Measurements from ENCODE around the gene TUBGCP5. TPM values are rescaled to one million over a fixed set of nuclear protein-coding genes. Genes with fewer than 3 reads are reported as not detected.

Gene TUBGCP5
- total and polyA plus RNA-seq, 2 donors = 9.3 to 19.7 TPM

DNA sequence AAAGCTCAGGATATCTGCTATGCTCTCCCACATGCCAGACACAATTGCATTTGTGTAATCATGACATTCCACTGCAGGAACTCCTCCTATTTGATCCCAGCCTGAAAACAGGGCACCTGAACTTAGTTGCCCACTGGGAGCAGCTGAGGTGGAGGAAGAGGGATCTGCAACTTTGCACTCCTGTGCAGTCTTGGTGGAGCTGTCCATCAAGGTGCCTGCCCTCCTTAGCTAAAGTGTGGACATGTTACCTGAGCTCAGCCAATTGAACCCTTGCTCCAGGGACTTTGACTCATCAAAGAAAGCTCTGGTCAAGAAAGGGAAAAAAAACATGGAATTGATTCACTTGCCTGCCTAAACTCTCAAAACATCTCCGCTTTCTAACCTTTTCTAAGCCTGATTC lies 33.3 kb upstream of the TUBGCP5 start:
- 93% methylated on average over 1 of the region's 1 CpG for WGBS
- no peaks in the 10 kb centered on the region for H3K36me3 ChIP-seq (ENCODE audit: control insufficient read depth in 2 of 2, insufficient read depth in 2 of 2, low read length in 1 of 2)

DNA sequence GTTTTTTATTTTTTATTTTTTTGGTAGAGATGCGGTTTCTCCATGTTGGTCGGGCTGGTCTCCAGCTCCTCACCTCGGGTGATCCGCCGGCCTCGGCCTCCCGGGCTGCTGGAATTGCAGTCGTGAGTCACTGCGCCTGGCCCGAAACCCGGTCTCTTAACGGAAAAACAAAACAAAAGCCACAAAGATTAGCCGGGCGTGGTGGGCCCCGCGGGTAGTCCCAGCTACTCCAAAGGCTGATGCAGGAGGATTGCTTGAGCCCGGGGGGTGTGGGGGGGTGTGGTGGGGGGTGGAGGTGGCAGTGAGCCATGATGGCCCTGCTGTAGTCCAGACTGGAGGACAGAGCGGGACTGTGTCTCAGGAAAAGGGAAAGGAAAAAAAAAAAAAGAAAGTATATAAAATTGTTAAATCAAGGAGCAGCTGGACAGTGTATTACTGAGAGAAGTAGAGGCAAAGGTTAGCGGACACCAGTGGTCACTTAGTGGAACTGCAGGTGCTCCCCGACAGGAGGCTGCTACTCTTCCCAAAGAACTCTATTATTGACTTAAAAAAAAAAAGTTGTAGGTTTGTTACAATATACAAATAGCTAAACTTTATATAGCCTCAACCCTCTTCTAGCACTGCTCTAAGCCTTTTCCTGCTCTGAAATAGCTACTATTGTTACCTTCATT lies 30.3 kb upstream of the TUBGCP5 start:
- 96% methylated on average over 20 of the region's 20 CpGs for WGBS
- Histone ChIP-seq H3K9me3 (ENCODE audit: control insufficient read depth in 2 of 2, insufficient read depth in 1 of 2, low read length in 1 of 2) (peaks cover 3 to 9% of the 10 kb centered on the region in 2 donors), H3K4me3 (ENCODE audit: low read length in 2 of 2) (no peak overlapping the region), H3K36me3 (ENCODE audit: control insufficient read depth in 2 of 2, insufficient read depth in 2 of 2, low read length in 1 of 2) (no peaks in the 10 kb centered on the region), H3K27me3 (ENCODE audit: control insufficient read depth in 2 of 2, insufficient read depth in 1 of 2, low read length in 1 of 2) (no peaks in the 10 kb centered on the region), H3K27ac (ENCODE audit: low read depth in 1 of 2, low read length in 1 of 2) (no peak overlapping the region), H3K4me1 (ENCODE audit: control insufficient read depth in 2 of 2, insufficient read depth in 2 of 2, low read length in 2 of 2) (no peaks in the 10 kb centered on the region)
- no peak for DNase-seq (ENCODE audit: low read depth in 6 of 9, low spot score in 9 of 9)

More for the DNA sequence above, 33.3 kb upstream of the TUBGCP5 start:
- no peak for DNase-seq (ENCODE audit: low read depth in 6 of 9, low spot score in 9 of 9)
- H3K4me3 ChIP-seq (ENCODE audit: low read length in 2 of 2) = no peak overlapping the region
- H3K9me3 ChIP-seq (ENCODE audit: control insufficient read depth in 2 of 2, insufficient read depth in 1 of 2, low read length in 1 of 2) = peaks cover 2 to 6% of the 10 kb centered on the region in 2 donors
- H3K27ac ChIP-seq (ENCODE audit: low read depth in 1 of 2, low read length in 1 of 2) = no peak overlapping the region
- H3K27me3 ChIP-seq (ENCODE audit: control insufficient read depth in 2 of 2, insufficient read depth in 1 of 2, low read length in 1 of 2) = no peaks in the 10 kb centered on the region
- no peaks in the 10 kb centered on the region for H3K4me1 ChIP-seq (ENCODE audit: control insufficient read depth in 2 of 2, insufficient read depth in 2 of 2, low read length in 2 of 2)

DNA sequence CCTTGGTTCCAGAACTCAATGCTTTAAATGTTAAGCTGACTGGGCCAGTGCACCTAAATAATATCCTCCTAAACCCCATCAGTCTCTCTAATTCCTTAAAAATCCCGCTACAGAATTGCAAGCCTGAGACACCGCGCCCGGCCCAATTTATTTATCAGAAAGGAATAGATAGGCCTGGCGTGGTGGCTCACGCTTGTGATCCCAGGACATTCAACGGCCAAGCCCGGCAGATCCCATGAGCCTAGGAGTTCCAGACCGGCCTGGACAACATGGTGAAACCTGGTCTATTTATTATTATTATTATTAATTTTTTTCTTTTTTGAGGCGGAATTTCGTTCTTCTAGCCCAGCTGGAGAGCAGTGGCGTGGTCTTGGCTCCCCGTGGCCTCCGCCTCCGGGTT lies 28.0 kb upstream of the TUBGCP5 start:
- Histone ChIP-seq H3K27ac (ENCODE audit: low read depth in 1 of 2, low read length in 1 of 2) (no peak overlapping the region), H3K9me3 (ENCODE audit: control insufficient read depth in 2 of 2, insufficient read depth in 1 of 2, low read length in 1 of 2) (peaks cover 5 to 9% of the 10 kb centered on the region in 2 donors), H3K36me3 (ENCODE audit: control insufficient read depth in 2 of 2, insufficient read depth in 2 of 2, low read length in 1 of 2) (no peaks in the 10 kb centered on the region), H3K4me3 (ENCODE audit: low read length in 2 of 2) (no peak overlapping the region), H3K4me1 (ENCODE audit: control insufficient read depth in 2 of 2, insufficient read depth in 2 of 2, low read length in 2 of 2) (no peaks in the 10 kb centered on the region), H3K27me3 (ENCODE audit: control insufficient read depth in 2 of 2, insufficient read depth in 1 of 2, low read length in 1 of 2) (no peaks in the 10 kb centered on the region)
- no peak for DNase-seq (ENCODE audit: low read depth in 6 of 9, low spot score in 9 of 9)
- 97% methylated on average over 15 of the region's 15 CpGs for WGBS

DNA sequence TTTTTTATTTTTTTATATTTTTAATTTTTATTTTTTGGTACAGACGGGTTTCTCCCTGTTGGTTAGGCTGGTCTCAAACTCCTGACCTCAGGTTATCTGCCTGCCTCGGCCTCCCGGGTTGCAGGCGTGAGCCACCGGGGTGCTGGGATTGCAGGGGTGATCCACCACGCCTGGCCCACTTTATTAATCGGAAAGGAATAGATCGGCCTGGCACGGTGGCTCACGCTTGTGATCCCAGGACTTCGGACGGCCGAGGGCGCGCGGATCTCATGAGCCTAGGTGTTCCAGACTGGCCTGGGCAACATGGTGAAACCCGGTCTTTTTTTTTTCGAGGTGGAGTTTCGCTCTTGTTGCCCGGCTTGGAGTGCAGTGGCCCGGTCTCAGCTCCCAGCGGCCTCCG lies 26.5 kb upstream of the TUBGCP5 start:
- Histone ChIP-seq H3K4me1 (ENCODE audit: control insufficient read depth in 2 of 2, insufficient read depth in 2 of 2, low read length in 2 of 2) (no peaks in the 10 kb centered on the region), H3K27ac (ENCODE audit: low read depth in 1 of 2, low read length in 1 of 2) (no peak overlapping the region), H3K36me3 (ENCODE audit: control insufficient read depth in 2 of 2, insufficient read depth in 2 of 2, low read length in 1 of 2) (no peaks in the 10 kb centered on the region), H3K9me3 (ENCODE audit: control insufficient read depth in 2 of 2, insufficient read depth in 1 of 2, low read length in 1 of 2) (peaks cover 5 to 9% of the 10 kb centered on the region in 2 donors), H3K4me3 (ENCODE audit: low read length in 2 of 2) (no peak overlapping the region), H3K27me3 (ENCODE audit: control insufficient read depth in 2 of 2, insufficient read depth in 1 of 2, low read length in 1 of 2) (no peaks in the 10 kb centered on the region)
- WGBS = 98% methylated on average over 23 of the region's 23 CpGs
- DNase-seq (ENCODE audit: low read depth in 6 of 9, low spot score in 9 of 9) = no peak

DNA sequence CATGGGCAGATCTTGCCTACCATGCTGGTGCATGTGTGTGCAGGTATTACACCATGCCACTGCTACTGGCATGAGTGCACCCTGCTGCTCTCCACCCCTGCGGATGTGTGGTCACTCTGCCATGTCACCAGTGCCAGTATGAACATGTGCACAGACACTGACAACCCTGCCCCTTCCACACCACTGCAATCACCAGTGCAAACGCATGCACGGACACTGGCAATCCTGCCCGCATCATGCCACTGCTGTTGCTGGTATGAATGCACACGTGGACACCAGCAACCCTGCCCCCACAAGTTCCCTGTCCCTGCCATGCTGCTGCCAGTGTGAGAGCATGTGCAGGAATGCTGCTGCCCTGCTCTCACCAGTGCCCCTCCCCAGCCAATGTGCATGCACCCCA lies 24.8 kb upstream of the TUBGCP5 start:
- H3K27ac ChIP-seq (ENCODE audit: low read depth in 1 of 2, low read length in 1 of 2) = no peak overlapping the region
- no peaks in the 10 kb centered on the region for H3K4me1 ChIP-seq (ENCODE audit: control insufficient read depth in 2 of 2, insufficient read depth in 2 of 2, low read length in 2 of 2)
- H3K4me3 ChIP-seq (ENCODE audit: low read length in 2 of 2) = no peak overlapping the region
- 85% methylated on average over 5 of the region's 5 CpGs for WGBS
- H3K27me3 ChIP-seq (ENCODE audit: control insufficient read depth in 2 of 2, insufficient read depth in 1 of 2, low read length in 1 of 2) = no peaks in the 10 kb centered on the region
- no peak for DNase-seq (ENCODE audit: low read depth in 6 of 9, low spot score in 9 of 9)
- H3K9me3 ChIP-seq (ENCODE audit: control insufficient read depth in 2 of 2, insufficient read depth in 1 of 2, low read length in 1 of 2) = peaks cover 5 to 9% of the 10 kb centered on the region in 2 donors
- no peaks in the 10 kb centered on the region for H3K36me3 ChIP-seq (ENCODE audit: control insufficient read depth in 2 of 2, insufficient read depth in 2 of 2, low read length in 1 of 2)

DNA sequence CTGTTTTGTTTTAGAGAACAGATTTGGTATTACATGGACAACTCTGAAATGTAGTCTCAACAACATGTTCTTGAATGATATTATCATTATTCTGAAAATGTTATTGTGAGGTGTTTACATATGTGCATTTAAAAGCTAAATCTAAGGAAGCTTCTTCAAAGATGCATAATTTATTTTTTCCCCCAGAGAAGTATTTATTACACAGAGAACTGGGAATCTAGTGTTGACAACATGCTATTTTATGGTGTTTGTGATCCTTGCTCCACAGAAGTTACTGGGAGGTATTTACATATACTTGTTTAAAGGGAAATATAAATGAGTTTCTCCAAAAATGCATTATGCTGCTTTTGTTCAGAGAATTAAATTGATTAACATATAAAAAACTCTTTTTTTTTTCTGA lies 18.3 kb upstream of the TUBGCP5 start:
- no peaks in the 10 kb centered on the region for H3K9me3 ChIP-seq (ENCODE audit: control insufficient read depth in 2 of 2, insufficient read depth in 1 of 2, low read length in 1 of 2)
- no peaks in the 10 kb centered on the region for H3K36me3 ChIP-seq (ENCODE audit: control insufficient read depth in 2 of 2, insufficient read depth in 2 of 2, low read length in 1 of 2)
- H3K4me1 ChIP-seq (ENCODE audit: control insufficient read depth in 2 of 2, insufficient read depth in 2 of 2, low read length in 2 of 2) = no peaks in the 10 kb centered on the region
- H3K4me3 ChIP-seq (ENCODE audit: low read length in 2 of 2) = no peak overlapping the region
- H3K27ac ChIP-seq (ENCODE audit: low read depth in 1 of 2, low read length in 1 of 2) = no peak overlapping the region
- H3K27me3 ChIP-seq (ENCODE audit: control insufficient read depth in 2 of 2, insufficient read depth in 1 of 2, low read length in 1 of 2) = no peaks in the 10 kb centered on the region
- DNase-seq (ENCODE audit: low read depth in 6 of 9, low spot score in 9 of 9) = no peak

DNA sequence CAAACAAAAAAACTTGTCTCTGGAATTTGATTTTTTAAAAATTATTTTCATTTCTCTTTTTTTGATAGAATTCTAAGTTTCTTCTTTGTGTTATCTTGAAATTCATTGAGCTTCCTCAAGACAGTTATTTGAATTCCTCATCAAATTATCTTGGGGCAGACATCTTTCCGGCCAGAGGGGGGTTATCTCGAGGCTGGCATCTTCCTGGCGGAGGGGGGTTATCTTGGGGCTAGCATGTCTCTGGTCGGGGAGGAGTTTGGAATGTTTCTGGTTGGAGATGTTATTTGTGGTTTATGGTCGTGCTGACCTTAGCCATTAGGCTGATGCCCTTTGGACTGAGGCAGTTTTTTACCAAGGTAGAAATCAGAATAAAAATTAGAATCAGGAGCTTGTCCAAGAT lies 15.9 kb upstream of the TUBGCP5 start:
- DNase-seq (ENCODE audit: low read depth in 6 of 9, low spot score in 9 of 9) = no peak
- no peaks in the 10 kb centered on the region for H3K9me3 ChIP-seq (ENCODE audit: control insufficient read depth in 2 of 2, insufficient read depth in 1 of 2, low read length in 1 of 2)
- WGBS = 81% methylated on average over 5 of the region's 5 CpGs
- no peaks in the 10 kb centered on the region for H3K4me1 ChIP-seq (ENCODE audit: control insufficient read depth in 2 of 2, insufficient read depth in 2 of 2, low read length in 2 of 2)
- no peaks in the 10 kb centered on the region for H3K36me3 ChIP-seq (ENCODE audit: control insufficient read depth in 2 of 2, insufficient read depth in 2 of 2, low read length in 1 of 2)
- no peak overlapping the region for H3K4me3 ChIP-seq (ENCODE audit: low read length in 2 of 2)
- no peak overlapping the region for H3K27ac ChIP-seq (ENCODE audit: low read depth in 1 of 2, low read length in 1 of 2)
- H3K27me3 ChIP-seq (ENCODE audit: control insufficient read depth in 2 of 2, insufficient read depth in 1 of 2, low read length in 1 of 2) = no peaks in the 10 kb centered on the region

DNA sequence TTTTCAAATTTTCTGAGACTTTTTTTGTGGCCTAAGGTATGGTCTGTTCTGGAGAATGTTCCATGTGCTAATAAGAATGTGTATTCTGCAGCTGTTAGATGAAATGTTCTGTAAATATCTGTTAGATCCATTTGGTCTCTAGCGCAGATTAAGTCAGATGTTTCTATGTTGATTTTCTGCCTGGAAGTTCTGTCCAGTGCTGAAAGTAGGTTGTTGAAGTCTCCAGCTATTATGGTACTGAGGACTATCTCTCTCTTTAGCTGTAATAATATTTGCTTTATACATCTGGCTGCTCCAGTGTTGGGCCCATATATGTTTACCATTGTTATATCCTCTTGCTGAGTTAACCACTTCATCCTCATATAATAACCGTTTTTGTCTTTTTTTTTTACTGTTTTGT lies 13.2 kb upstream of the TUBGCP5 start:
- WGBS = 90% methylated on average over 2 of the region's 2 CpGs
- no peaks in the 10 kb centered on the region for H3K4me1 ChIP-seq (ENCODE audit: control insufficient read depth in 2 of 2, insufficient read depth in 2 of 2, low read length in 2 of 2)
- H3K36me3 ChIP-seq (ENCODE audit: control insufficient read depth in 2 of 2, insufficient read depth in 2 of 2, low read length in 1 of 2) = no peaks in the 10 kb centered on the region
- H3K27me3 ChIP-seq (ENCODE audit: control insufficient read depth in 2 of 2, insufficient read depth in 1 of 2, low read length in 1 of 2) = no peaks in the 10 kb centered on the region
- no peak for DNase-seq (ENCODE audit: low read depth in 6 of 9, low spot score in 9 of 9)
- no peak overlapping the region for H3K4me3 ChIP-seq (ENCODE audit: low read length in 2 of 2)
- no peaks in the 10 kb centered on the region for H3K9me3 ChIP-seq (ENCODE audit: control insufficient read depth in 2 of 2, insufficient read depth in 1 of 2, low read length in 1 of 2)
- H3K27ac ChIP-seq (ENCODE audit: low read depth in 1 of 2, low read length in 1 of 2) = no peak overlapping the region

DNA sequence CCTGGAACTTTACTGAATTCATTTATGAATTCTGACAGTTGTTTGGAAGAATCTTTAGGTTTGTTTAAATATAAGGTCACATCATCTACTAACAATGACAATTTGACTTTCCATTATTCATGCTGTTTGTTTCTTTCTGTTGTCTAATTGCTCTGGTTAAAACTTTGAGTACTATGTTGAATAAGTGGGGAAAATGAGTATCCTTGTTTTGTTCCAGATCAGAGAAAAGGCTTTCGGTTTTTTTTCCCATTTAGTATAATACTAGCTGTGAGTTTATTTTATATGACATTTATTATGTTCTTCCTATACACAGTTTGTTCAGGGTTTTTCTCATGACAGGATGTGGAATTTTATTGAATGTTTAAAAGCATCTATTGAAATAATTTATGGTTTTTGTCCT lies 11.3 kb upstream of the TUBGCP5 start:
- no peaks in the 10 kb centered on the region for H3K27me3 ChIP-seq (ENCODE audit: control insufficient read depth in 2 of 2, insufficient read depth in 1 of 2, low read length in 1 of 2)
- H3K27ac ChIP-seq (ENCODE audit: low read depth in 1 of 2, low read length in 1 of 2) = no peak overlapping the region
- no peaks in the 10 kb centered on the region for H3K9me3 ChIP-seq (ENCODE audit: control insufficient read depth in 2 of 2, insufficient read depth in 1 of 2, low read length in 1 of 2)
- no peak overlapping the region for H3K4me3 ChIP-seq (ENCODE audit: low read length in 2 of 2)
- WGBS = 96% methylated on average over 1 of the region's 1 CpG
- no peak for DNase-seq (ENCODE audit: low read depth in 6 of 9, low spot score in 9 of 9)
- H3K36me3 ChIP-seq (ENCODE audit: control insufficient read depth in 2 of 2, insufficient read depth in 2 of 2, low read length in 1 of 2) = no peaks in the 10 kb centered on the region
- H3K4me1 ChIP-seq (ENCODE audit: control insufficient read depth in 2 of 2, insufficient read depth in 2 of 2, low read length in 2 of 2) = no peaks in the 10 kb centered on the region

Measured in thymus (tissue), 11 donors.